ENCODE measurements around the gene CELF2.

Gene CELF2

DNA sequence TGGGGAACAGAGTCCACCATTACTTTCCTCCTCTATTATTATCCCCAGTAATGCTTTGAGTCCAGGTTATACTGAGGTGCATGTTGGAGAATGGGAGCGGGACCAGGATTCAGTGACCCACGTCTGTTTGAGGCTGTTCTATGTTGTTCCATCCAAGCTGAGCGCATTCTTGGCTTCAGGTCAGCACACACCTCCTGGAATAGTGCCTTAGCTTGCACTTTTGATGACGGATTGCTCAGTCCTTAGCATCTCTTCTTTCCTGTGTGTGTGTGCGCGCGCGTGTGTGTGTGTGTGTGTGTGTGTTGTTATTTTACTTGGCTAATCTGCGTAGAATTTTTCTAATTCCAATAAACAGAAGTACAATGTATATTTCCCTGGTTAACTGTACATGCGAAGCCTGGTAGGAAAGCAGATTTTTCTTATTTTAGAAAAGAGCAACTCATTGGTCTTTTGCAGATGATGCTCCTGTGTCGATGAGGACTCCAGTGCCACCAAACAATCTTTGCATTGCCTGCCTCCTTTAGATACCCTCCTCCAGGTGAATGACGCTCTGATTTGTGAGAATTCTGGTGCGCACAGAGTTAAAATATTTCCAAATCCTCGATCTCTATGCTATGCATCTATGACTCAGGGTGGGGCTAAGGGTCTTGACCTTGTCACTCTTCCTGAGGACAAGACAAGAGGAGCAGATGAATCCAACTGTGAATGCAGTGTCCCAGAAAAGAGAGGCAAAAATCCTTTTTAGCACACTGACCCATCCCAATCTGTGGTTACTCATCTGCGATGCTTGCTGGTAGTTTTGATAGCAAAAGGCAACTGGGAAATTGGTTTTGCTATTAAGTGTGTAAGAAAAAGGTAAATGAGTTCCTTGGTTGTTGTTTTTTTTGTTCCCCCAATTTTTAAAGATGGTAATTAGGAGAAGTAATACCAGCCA, 13.3 kb upstream of the CELF2 start:
- H3K4me3 ChIP-seq (ENCODE audit: low read depth, low read length), result no peak overlapping the region

GRCh38 chr10:11005725-11006427, 11.8 kb upstream of the CELF2 start:
- H3K27ac ChIP-seq (ENCODE audit: low read depth, low read length), result no peak overlapping the region
- H3K27me3 ChIP-seq (ENCODE audit: control insufficient read depth, insufficient read depth, low read length), result no peaks in the 10 kb centered on the region
- no peak overlapping the region for H3K4me3 ChIP-seq (ENCODE audit: low read depth, low read length)
- no peaks in the 10 kb centered on the region for H3K9me3 ChIP-seq (ENCODE audit: control insufficient read depth, insufficient read depth, low read length)
- H3K9ac ChIP-seq (ENCODE audit: low read depth, low read length), result no peak overlapping the region
- no peaks in the 10 kb centered on the region for H3K36me3 ChIP-seq (ENCODE audit: control insufficient read depth, insufficient read depth, low read length)
- H3K4me1 ChIP-seq (ENCODE audit: control insufficient read depth, insufficient read depth, low read length), result peaks cover 12% of the 10 kb centered on the region

More for the DNA sequence above, 13.3 kb upstream of the CELF2 start:
- peaks cover 12% of the 10 kb centered on the region for H3K4me1 ChIP-seq (ENCODE audit: control insufficient read depth, insufficient read depth, low read length)
- no peaks in the 10 kb centered on the region for H3K36me3 ChIP-seq (ENCODE audit: control insufficient read depth, insufficient read depth, low read length)
- no peaks in the 10 kb centered on the region for H3K9me3 ChIP-seq (ENCODE audit: control insufficient read depth, insufficient read depth, low read length)
- no peak overlapping the region for H3K27ac ChIP-seq (ENCODE audit: low read depth, low read length)
- H3K9ac ChIP-seq (ENCODE audit: low read depth, low read length), result no peak overlapping the region
- no peaks in the 10 kb centered on the region for H3K27me3 ChIP-seq (ENCODE audit: control insufficient read depth, insufficient read depth, low read length)

DNA sequence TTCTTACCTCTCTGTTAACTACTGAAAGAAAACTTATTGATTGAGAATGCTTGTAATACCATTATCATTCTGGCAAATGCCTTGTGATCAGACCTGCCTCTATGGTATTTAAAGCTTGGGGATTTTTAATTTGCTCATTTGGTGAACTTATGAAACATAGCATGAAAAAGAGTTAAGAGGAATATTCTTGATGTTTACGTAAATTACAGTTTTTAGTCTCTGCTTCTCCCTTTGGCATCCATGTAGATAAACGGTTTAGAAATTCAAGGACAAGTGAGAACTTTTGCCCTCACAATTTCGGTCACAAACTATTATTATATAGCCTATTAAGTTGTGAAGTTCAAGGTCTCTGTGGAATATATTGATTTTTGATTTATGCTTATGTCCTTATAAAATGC, 11.2 kb upstream of the CELF2 start:
- H3K36me3 ChIP-seq (ENCODE audit: control insufficient read depth, insufficient read depth, low read length), result no peaks in the 10 kb centered on the region
- H3K9ac ChIP-seq (ENCODE audit: low read depth, low read length), result no peak overlapping the region
- no peaks in the 10 kb centered on the region for H3K9me3 ChIP-seq (ENCODE audit: control insufficient read depth, insufficient read depth, low read length)
- H3K4me3 ChIP-seq (ENCODE audit: low read depth, low read length), result no peak overlapping the region
- H3K27me3 ChIP-seq (ENCODE audit: control insufficient read depth, insufficient read depth, low read length), result no peaks in the 10 kb centered on the region
- peaks cover 12% of the 10 kb centered on the region for H3K4me1 ChIP-seq (ENCODE audit: control insufficient read depth, insufficient read depth, low read length)
- no peak overlapping the region for H3K27ac ChIP-seq (ENCODE audit: low read depth, low read length)

GRCh38 chr10:11007476-11008020, 10.1 kb upstream of the CELF2 start:
- no peak overlapping the region for H3K27ac ChIP-seq (ENCODE audit: low read depth, low read length)
- no peak overlapping the region for H3K4me3 ChIP-seq (ENCODE audit: low read depth, low read length)
- H3K9me3 ChIP-seq (ENCODE audit: control insufficient read depth, insufficient read depth, low read length), result no peaks in the 10 kb centered on the region
- H3K36me3 ChIP-seq (ENCODE audit: control insufficient read depth, insufficient read depth, low read length), result no peaks in the 10 kb centered on the region
- no peaks in the 10 kb centered on the region for H3K27me3 ChIP-seq (ENCODE audit: control insufficient read depth, insufficient read depth, low read length)
- no peak overlapping the region for H3K9ac ChIP-seq (ENCODE audit: low read depth, low read length)
- H3K4me1 ChIP-seq (ENCODE audit: control insufficient read depth, insufficient read depth, low read length), result peaks cover 6% of the 10 kb centered on the region

- H3K36me3 ChIP-seq (ENCODE audit: control insufficient read depth, insufficient read depth, low read length), result no peaks in the 10 kb centered on the region
- no peak overlapping the region for H3K4me3 ChIP-seq (ENCODE audit: low read depth, low read length)
- H3K27ac ChIP-seq (ENCODE audit: low read depth, low read length), result no peak overlapping the region
- H3K9me3 ChIP-seq (ENCODE audit: control insufficient read depth, insufficient read depth, low read length), result no peaks in the 10 kb centered on the region
- no peaks in the 10 kb centered on the region for H3K27me3 ChIP-seq (ENCODE audit: control insufficient read depth, insufficient read depth, low read length)
- H3K9ac ChIP-seq (ENCODE audit: low read depth, low read length), result no peak overlapping the region
- peaks cover 19% of the 10 kb centered on the region for H3K4me1 ChIP-seq (ENCODE audit: control insufficient read depth, insufficient read depth, low read length)
Observed at GRCh38 chr10:11009471-11010308, 8.0 kb upstream of the CELF2 start.

GRCh38 chr10:11010582-11010981, 7.1 kb upstream of the CELF2 start:
- no peaks in the 10 kb centered on the region for H3K9me3 ChIP-seq (ENCODE audit: control insufficient read depth, insufficient read depth, low read length)
- no peak overlapping the region for H3K27ac ChIP-seq (ENCODE audit: low read depth, low read length)
- no peak overlapping the region for H3K4me3 ChIP-seq (ENCODE audit: low read depth, low read length)
- H3K4me1 ChIP-seq (ENCODE audit: control insufficient read depth, insufficient read depth, low read length), result peaks cover 21% of the 10 kb centered on the region
- H3K36me3 ChIP-seq (ENCODE audit: control insufficient read depth, insufficient read depth, low read length), result no peaks in the 10 kb centered on the region
- no peak overlapping the region for H3K9ac ChIP-seq (ENCODE audit: low read depth, low read length)
- peaks cover 4% of the 10 kb centered on the region for H3K27me3 ChIP-seq (ENCODE audit: control insufficient read depth, insufficient read depth, low read length)

DNA sequence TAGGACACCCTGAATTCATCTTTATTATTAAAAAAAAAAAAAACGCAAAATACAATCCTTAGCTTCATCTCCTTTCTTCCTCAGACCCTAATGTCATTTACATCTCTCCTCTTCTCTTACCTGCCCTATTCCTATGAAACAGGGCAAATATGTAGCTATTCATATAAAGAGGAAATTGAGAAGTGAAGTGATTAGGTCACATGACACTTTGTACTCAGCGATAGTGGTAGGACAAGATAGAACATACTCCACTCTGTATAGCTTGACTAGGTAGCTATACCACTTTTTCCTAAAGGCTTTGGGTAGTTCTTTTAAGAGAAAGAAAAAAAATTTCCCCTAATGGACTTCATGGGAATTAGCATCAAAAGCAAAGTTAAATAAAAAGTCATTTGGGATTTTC, 6.2 kb upstream of the CELF2 start:
- peaks cover 12% of the 10 kb centered on the region for H3K27me3 ChIP-seq (ENCODE audit: control insufficient read depth, insufficient read depth, low read length)
- peaks cover 21% of the 10 kb centered on the region for H3K4me1 ChIP-seq (ENCODE audit: control insufficient read depth, insufficient read depth, low read length)
- no peak overlapping the region for H3K4me3 ChIP-seq (ENCODE audit: low read depth, low read length)
- no peaks in the 10 kb centered on the region for H3K36me3 ChIP-seq (ENCODE audit: control insufficient read depth, insufficient read depth, low read length)
- H3K9ac ChIP-seq (ENCODE audit: low read depth, low read length), result no peak overlapping the region
- no peak overlapping the region for H3K27ac ChIP-seq (ENCODE audit: low read depth, low read length)
- H3K9me3 ChIP-seq (ENCODE audit: control insufficient read depth, insufficient read depth, low read length), result no peaks in the 10 kb centered on the region

GRCh38 chr10:11011984-11012383, 5.7 kb upstream of the CELF2 start:
- no peak overlapping the region for H3K9ac ChIP-seq (ENCODE audit: low read depth, low read length)
- peaks cover 16% of the 10 kb centered on the region for H3K27me3 ChIP-seq (ENCODE audit: control insufficient read depth, insufficient read depth, low read length)
- no peak overlapping the region for H3K27ac ChIP-seq (ENCODE audit: low read depth, low read length)
- H3K9me3 ChIP-seq (ENCODE audit: control insufficient read depth, insufficient read depth, low read length), result no peaks in the 10 kb centered on the region
- peaks cover 26% of the 10 kb centered on the region for H3K4me1 ChIP-seq (ENCODE audit: control insufficient read depth, insufficient read depth, low read length)
- H3K4me3 ChIP-seq (ENCODE audit: low read depth, low read length), result no peak overlapping the region
- H3K36me3 ChIP-seq (ENCODE audit: control insufficient read depth, insufficient read depth, low read length), result no peaks in the 10 kb centered on the region

GRCh38 chr10:11012421-11013295, 5.0 kb upstream of the CELF2 start:
- H3K4me3 ChIP-seq (ENCODE audit: low read depth, low read length), result no peak overlapping the region
- H3K36me3 ChIP-seq (ENCODE audit: control insufficient read depth, insufficient read depth, low read length), result no peaks in the 10 kb centered on the region
- no peaks in the 10 kb centered on the region for H3K9me3 ChIP-seq (ENCODE audit: control insufficient read depth, insufficient read depth, low read length)
- no peak overlapping the region for H3K9ac ChIP-seq (ENCODE audit: low read depth, low read length)
- H3K27me3 ChIP-seq (ENCODE audit: control insufficient read depth, insufficient read depth, low read length), result peaks cover 20% of the 10 kb centered on the region
- H3K4me1 ChIP-seq (ENCODE audit: control insufficient read depth, insufficient read depth, low read length), result peaks cover 28% of the 10 kb centered on the region
- H3K27ac ChIP-seq (ENCODE audit: low read depth, low read length), result no peak overlapping the region

- Histone ChIP-seq H3K4me3 (ENCODE audit: low read depth, low read length) (no peak overlapping the region), H3K27me3 (ENCODE audit: control insufficient read depth, insufficient read depth, low read length) (peaks cover 23% of the 10 kb centered on the region), H3K9me3 (ENCODE audit: control insufficient read depth, insufficient read depth, low read length) (no peaks in the 10 kb centered on the region), H3K27ac (ENCODE audit: low read depth, low read length) (no peak overlapping the region), H3K4me1 (ENCODE audit: control insufficient read depth, insufficient read depth, low read length) (peaks cover 29% of the 10 kb centered on the region), H3K9ac (ENCODE audit: low read depth, low read length) (no peak overlapping the region), H3K36me3 (ENCODE audit: control insufficient read depth, insufficient read depth, low read length) (no peaks in the 10 kb centered on the region)
Observed at GRCh38 chr10:11013836-11014235, 3.8 kb upstream of the CELF2 start.

All from HUES48 (cell line).